HG02884 (cell line): ENCODE results near the gene RNF34.

Source experiments
- ATAC-seq: cut with Tn5 transposase; IDR thresholded peaks from one replicate; pipeline ENCODE4 v1.9.1; 2021; ENCODE audit warnings: mild to moderate bottlenecking, moderate library complexity; ENCODE audit not compliant: unreplicated experiment

Gene RNF34

DNA sequence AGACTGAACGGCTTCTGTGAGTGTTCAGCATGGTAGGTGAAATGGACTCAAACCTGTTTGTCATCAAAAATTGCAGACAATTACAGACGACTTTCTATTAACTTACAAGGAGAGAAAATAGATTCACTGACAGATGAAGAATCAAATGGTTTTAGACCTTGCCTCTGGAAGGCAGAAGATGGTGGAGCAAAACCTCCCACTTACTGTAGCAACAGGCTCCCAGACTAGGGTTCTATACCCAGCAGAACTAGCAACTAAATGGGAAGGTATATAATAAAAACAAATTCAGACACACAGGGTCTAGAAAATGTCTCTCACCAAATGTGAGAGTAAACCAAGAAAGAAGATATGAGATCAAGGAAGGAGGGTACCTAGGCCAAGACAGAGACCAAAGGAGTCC is 36.8 kb downstream of the RNF34 start:
- ATAC-seq = no peak

DNA sequence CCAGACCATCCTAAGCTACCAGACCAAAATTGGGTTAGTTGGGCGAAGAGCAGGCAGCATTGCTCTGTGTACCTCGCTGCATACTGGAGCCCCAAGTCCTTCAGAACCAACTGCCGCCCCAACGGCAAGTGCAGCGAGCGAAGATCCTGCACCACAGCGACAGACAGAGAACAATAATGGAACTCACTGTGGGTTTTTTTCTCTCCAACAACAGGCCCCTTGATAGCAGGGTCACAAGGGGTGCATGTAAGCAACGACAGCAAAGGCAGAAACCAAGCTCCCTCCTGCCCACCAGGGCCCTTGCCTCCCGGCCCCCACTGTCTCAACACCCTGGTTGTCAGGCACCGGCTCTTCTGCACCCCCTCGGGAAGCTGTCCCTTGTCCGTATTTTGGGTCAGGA is 39.0 kb downstream of the RNF34 start:
- ATAC-seq = no peak

DNA sequence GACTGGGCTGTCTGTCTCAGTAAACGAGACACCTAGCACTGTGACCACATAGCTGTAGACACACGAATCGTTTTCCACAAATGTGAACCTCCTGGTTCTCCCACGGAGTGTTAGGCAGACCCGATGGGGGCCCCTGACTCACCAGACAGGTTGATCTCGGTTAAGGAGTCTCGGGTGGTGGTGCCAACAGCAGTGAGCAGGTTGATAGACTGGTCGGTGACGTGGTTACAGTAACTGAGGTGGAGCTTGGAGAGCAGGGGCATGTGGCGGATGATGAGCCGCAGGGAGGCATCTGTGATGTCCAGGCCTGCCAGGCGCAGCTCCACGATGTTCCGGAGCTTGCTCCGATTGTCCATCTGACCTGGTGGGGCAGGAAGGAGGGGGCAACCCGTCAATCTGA is 39.8 kb downstream of the RNF34 start:
- no peak for ATAC-seq

DNA sequence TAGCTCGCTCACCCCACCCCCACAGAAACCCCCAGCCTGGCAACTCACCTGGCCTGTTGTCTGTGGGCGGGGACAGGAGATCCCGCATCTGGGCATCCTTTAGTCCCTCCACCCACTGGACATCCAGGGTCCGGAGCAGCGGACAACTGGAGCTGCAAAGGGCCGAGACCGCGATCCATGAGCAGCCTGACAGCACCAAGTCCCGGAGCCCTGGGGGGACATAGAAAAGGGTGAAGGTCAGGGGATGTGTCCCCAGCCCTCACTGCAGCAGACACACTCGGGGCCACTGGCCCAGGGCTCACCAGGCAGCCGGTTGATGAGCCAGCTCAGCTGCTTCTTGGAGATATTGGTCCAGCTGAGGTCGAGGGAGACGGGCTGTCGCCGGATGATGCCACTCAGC is 40.9 kb downstream of the RNF34 start:
- no peak for ATAC-seq

DNA sequence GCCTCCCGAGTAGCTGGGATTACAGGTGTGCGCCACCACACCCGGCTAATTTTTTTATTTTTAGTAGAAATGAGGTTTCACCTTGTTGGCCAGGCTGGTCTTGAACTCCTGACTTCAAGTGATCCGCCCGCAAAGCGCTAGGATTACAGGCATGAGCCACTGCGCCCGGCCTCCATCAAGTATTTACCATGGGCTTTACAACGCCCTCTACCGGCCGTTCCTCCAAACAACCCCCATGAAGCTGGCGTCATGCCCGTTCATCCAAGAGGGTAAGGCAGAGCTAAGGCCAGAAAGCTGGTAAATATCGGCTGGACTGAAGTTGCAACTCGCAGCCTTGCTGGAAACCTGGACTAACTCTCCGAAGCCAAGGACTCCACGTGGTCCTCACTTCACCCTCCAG is 41.6 kb downstream of the RNF34 start:
- no peak for ATAC-seq

DNA sequence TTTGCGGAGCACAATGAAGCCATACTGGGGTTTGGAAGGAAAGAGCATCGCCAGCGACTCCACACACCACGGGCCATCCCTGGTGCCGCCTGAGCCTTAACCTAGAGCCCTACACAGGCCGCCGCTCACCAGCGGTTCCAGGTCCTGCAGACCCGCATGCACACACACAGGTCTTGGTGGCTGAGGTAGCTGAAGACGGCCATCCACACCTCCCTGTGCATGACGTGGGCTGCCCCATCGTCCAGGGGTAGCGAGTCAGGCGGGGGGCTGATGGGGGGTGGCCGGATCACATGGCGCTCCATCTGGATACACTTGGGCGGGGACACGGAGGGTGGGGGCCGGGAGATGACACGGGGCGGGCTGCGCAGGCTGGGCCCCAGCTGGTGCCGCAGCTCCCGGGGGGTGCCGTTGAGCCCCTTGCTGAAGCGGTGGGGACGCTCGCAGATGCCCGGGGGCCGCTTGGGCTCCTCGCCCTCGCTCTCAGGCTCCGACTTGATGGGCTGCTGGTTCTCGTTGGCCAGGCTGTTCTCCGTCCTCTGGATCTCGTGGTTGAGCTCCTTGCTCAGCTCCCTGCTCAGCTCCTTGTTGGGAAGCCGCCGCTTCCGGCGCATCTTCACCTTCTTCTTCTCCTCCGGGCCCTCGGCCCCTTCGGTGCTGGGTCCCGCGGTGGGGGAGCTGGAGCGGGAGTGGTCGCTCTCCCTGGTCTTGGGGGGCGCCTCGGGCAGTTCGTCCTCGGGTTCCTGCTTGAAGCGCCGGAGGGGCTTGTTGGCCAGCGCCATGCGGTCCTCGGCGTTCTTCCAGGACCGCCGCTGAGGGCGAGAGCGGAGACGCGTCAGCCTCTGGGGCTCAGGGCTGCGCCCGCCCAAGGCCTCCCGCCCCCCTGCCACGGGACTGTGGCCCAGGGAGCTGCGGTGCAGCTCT is 42.4 kb downstream of the RNF34 start:
- no peak for ATAC-seq

DNA sequence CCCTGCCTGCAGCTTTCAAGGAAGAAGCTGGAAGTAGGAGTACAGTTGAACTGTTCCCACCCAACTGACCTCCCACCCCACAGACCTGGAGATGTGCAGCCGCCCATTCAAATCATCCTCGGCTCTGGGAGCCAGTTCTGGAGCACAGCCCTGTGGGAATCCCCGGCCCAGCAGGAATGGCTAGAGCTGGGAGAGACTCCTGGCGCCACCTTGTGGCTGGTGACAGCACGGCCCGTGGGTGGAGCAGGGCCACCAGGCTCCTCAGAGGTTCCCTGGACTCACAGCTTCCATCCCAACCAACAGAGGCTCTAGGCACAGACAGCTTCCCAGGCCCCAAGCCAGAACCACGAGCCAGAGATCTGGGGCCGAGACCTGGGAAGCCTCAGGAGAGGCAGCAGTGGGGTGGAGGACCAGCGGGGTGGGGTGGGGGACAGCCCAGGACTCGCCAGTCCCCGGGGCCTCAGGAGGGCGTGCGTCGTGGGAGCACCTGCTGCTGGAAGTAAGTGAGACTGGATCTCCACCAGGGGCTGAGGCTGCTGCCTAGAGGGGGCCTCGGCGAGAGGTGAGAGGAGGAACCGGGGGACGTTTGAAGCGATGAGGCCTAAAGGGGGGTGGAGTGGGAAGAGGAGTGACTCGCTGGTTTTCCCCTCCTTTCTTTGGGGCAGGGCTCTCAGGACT is 43.4 kb downstream of the RNF34 start:
- no peak for ATAC-seq

DNA sequence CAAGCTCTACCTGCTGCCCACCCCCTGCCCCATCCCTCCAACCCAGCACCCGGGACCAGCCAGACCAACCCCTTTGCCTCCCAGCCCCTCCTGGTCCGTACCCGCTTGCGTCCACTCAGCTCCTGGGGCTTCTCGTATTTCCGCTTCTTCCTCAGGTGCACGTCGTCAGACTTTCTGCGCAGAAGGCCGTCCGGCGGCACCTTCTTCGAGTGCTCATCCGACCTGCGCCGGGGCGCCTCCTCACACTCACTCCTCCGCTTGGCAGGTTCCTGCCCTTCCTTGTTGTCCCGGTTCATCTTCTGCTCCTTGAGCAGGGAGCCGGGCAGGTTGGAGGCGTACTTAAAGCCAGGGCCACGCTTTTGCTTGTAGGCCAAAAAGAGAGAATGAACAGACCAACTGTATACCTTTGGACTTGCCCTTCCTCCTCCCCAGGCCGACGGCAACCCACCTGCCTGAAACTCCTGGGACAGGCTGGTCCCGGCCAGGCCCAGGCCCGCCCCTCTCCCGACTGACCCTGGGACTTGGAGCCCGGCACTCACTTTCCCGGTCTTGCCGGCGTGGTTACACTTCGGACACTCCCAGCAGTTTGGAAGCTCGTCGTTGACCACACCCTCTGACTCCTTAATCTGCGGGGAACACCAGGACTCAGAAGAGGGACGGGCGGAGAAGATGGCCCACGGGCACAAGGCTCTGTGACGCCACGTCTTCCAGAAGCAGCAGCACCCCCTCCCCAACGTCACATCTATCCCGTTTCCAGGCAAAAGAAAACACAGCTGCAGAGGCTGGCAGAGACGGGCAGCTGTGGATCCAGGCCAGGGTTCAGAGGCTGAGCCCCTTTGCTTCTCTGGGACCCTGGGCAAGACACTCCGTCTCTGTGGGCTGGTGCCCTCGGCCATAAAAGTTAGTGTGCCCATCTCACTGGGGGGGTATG is 44.3 kb downstream of the RNF34 start:
- no peak for ATAC-seq

DNA sequence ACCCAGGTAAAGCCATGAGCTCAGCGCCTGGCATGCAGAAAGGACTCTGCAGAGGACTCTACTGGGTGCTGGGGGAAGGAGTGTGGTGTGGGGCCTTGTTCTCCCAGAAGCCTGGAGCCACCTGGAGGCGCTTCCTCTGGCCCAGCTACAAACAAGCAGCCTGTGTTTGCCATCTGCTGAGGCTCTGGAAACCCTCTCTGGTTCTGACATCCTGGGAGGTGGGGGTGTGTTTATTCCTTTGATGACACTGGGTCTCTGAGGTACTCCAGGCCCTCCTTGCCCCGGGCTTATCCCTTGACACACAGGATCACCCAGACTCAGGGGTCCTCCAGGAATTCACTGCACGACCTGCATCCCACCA is 44.9 kb downstream of the RNF34 start:
- ATAC-seq = no peak

DNA sequence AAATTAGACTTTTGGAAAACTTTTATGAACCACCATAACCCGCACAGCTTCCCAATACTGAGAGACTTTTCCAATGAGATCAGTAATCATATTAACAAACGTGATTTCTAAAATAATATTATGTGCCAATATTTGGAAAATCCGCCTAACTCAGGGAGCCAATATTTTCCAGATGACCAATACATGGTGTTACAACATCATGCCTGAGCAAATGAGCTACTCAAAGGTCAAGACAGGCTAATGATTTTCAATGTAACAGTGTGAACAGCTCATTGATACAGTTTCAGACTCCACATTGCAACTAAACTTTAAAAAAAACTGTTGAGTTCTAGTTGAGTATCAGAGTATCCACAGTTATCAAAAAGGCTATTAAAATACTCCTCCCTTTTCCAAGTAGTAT is 46.8 kb downstream of the RNF34 start:
- no peak for ATAC-seq

DNA sequence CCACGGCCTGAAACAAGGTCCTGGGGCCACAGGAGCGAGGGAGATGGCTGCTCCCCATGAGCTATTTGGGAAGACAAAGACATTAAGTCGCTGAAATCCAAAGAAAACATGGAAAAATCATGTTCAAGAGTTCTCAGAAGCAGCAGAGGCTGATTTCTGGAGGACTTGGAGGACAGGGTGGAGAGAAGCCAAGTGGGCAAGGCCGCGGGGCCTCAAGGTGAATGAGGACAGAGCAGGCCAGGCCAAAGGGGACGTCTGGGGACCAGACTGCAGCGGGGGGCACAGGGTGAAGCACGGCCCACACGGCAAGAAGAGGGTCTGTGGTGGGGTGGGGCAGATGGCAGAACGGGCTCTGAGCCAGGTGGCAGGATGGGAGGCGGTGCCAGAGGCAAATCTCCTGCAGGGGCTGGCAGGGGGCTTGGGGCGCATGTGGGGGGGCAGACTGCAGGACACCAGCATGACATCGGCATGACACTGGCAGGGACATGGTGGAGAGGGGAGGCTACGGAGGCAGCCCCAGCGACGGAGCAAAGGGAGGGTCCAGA is 48.9 kb downstream of the RNF34 start:
- no peak for ATAC-seq

DNA sequence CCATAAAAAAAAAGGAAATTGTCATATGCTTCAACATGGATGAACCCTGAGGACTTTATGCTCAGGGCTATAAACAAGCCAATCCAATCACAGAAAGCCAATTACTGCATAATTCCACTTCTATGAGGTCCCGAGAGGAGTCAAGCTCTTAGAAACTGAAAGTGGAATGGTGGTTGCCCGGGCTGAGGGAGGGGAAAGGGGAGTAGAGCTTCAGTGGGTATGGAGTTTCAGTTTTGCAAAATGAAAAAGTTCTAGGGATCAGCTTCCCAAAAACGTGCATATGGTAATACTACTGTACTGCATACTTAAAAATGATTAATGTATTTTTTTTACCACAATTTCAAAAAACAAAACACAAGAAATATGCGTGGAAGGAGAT is 52.0 kb downstream of the RNF34 start:
- no peak for ATAC-seq

DNA sequence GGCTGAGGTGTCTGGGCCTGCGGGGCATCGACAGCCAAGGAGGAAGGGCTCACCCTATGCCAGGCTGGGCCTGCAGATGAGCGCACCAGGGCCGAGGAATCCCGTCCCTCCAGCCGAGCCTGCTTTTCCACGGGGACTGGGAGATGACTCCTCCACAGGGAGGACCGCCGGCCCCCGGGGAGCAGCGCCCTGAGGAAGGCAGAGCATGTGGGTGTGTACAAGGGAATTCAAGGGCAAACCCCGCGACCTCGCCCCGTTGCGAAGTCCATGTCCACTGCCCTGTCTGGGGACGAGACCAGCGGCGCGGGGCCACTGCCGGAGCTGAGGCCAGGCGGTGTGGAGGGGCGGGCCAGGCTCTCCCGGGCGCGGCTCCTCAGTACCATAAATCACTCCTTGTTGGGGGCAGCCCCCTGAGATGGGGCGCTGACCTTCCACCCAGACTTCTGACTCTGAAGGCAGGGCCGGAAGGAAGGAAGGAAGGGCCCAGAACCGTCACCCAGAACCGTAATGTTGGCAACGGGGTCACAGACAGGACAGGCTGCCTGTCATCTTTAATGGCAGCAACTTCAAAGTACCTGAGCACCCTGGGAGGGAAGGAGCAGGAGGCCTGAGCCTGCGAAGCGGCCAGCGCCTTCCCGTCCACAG is 52.5 kb downstream of the RNF34 start:
- ATAC-seq = no peak

DNA sequence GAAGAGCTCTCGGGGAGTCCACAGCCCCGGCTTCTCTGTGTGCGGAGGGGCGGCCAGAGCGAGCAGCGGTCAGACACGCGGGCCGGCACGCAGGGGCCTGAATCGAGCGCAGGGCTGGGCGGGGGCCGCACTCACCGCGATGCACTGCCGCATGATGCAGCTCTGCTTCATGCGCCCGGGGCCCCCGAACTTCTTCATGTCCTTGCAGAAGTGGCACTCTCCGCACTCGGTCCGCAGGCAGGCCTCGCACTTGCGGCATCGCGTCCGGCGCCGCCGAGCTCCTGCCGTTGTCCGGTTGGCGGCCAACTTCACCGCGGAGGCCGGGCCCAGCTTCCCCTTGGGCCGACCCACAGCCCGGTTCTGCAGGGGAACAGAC is 53.1 kb downstream of the RNF34 start:
- ATAC-seq = no peak

DNA sequence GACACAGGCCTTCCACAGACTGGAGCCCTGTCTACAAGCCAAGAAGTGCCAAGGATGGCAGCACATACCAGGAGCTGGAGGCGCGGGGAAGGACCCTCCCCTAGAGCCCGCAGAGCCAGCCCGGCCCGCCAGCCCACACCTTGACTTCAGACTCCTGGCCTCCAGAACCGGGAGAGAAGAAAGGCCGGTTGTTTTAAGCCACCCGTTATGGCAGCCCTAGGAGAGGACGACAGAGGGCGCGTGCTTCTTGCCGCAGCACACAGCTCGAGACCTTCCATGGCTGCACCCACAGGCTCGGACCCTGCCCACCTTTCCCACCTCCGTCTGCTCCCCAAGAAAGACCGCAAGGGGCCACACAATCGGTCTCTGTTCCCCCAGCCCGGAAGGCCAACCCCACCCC is 53.7 kb downstream of the RNF34 start:
- ATAC-seq = no peak

DNA sequence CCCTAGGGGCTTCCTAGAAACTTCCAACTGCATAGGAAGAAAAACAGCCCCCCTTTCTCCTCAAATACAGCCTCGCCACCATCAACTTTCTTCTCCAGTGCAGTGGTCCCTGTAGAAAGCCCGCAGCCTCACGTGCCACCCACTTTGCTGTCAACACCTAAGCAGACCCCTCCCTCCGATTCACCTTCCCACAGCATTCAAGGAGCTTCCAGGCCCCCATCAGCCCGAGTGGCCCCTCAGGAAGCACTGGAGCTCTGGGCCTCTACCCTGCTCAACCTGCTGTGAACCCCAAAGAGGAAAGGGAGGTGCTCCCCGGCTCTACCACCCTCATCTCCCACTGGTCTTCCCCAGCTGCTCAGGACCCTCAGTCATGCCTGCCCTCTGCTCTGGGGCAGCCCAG is 55.0 kb downstream of the RNF34 start:
- no peak for ATAC-seq

DNA sequence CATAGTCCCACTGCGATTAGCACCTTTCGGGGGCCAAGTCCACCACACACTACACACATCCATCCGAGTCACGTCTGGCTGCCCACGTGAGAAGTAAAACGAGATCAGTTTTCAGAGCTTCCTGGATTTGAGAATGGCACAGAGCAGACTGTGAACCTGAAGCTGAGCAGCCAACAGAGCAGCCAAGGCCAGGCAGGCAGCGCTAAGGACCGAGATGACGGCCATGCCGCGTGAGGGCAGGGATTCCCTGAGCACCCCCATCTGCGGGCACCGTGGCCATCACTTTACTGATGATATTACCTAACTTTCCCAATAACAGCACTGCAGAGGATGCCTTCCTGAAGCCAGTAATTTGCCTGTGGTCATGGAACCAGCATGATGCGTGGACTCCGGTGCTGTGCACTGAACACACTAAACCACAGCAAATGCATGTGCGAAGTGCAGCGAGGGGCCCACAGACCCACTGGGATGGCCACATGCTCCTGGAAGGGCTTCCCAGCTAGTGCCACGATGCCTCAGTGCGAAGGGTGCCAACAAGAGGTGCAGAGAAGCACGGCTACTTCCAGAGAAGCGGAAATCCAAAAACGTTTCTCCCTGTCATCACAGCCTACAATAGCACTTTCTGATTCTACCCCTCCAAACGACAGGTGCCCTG is 56.0 kb downstream of the RNF34 start:
- no peak for ATAC-seq

DNA sequence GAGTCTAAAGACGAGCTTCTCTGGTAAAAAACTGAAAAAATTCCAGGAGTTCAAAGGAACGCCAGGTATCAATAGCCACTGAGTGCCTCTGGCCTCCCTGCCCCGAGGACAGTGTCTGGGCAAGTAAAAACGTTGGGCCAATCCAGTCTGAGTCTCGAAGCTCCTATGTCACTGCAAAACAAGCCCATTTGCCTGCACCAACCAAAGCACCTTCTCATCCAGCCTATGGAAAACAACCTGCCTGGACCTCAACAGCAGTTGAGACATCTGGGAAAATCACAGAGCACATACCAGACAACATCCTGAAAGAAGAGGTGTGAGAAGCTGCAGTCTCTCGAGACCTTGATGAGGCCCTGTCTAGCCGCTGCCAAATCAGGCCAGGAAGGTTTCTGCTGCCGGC is 56.6 kb downstream of the RNF34 start:
- ATAC-seq = no peak

DNA sequence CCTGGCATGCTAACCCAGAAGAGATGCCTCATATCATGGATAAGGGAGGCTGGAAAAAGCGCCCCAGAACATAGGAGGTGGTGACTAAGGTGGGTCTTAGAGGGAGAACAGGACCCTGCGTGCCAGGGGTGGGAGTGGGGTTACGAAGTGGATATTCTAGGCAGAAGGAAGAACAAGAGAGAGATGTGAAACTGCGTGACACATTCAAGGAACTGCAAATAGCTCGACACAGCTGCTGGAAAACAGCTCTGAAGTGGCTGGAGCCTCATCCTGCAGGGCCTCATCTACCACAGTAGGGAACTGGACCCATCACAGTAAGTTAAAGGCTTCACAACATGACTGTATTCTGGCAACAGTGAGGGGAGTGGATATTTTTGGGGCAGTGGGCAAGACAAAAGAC is 61.1 kb downstream of the RNF34 start:
- ATAC-seq = no peak

DNA sequence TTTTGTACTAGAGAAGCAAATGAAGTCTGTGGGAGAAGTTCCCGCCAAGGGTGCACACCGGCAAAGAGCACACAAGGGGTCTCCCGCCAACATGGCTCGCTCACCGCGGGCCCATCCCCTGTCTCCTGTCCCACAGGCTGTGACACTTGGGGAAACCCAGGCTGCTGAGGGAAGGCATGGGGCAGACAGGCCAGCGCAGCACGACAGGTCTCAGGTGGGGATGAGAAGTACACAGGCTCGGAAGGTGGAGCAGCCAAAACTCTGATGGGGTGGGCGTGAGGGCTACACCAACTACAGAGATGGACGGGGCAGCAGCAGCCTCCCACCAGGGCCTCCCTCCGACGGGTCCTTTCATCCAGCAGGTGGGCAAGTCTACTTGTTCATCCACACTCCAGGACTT is 64.4 kb downstream of the RNF34 start:
- ATAC-seq = no peak
